ENCODE data around the gene FBLIM1. TPM values are rescaled to one million over a fixed set of nuclear protein-coding genes. Genes with fewer than 3 reads are reported as not detected.

The FBLIM1 gene
- total RNA-seq, 2 donors from 2014 or later, result not detected

- H3K27ac Mint-ChIP-seq, result no peak overlapping the region
- H3K9me3 Mint-ChIP-seq, result no peaks in the 10 kb centered on the region
- no peak overlapping the region for H3K4me3 Mint-ChIP-seq
- ATAC-seq (replicated peaks), result no peak
- H3K4me1 Mint-ChIP-seq, result no peaks in the 10 kb centered on the region
- peaks cover 40% of the 10 kb centered on the region for H3K36me3 Mint-ChIP-seq (ENCODE audit: low read depth)
- H3K27me3 Mint-ChIP-seq, result no peaks in the 10 kb centered on the region
These were observed 32.1 kb upstream of the FBLIM1 start for GRCh38 chr1:15726508-15726907.

DNA sequence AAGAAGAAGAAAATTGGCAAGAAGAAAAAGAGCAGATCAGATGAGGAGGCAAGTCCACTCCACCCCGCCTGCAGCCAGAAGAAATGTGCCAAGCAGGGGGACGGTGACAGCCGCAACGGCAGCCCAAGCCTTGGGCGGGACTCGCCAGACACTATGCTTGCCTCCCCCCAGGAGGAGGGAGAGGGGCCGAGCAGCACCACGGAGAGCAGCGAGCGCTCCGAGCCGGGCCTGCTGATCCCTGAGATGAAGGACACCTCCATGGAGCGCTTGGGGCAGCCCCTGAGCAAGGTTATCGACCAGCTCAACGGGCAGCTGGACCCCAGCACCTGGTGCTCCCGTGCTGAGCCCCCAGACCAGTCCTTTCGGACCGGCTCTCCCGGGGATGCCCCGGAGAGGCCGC lies 31.6 kb upstream of the FBLIM1 start:
- Mint-ChIP-seq H3K36me3 (ENCODE audit: low read depth) (peaks cover 45% of the 10 kb centered on the region), H3K9me3 (no peaks in the 10 kb centered on the region), H3K27ac (no peak overlapping the region), H3K27me3 (no peaks in the 10 kb centered on the region), H3K4me3 (no peak overlapping the region), H3K4me1 (no peaks in the 10 kb centered on the region)
- ATAC-seq (replicated peaks), result no peak

GRCh38 chr1:15727424-15727823 lies 31.2 kb upstream of the FBLIM1 start:
- Mint-ChIP-seq H3K4me1 (no peaks in the 10 kb centered on the region), H3K4me3 (no peak overlapping the region), H3K27me3 (no peaks in the 10 kb centered on the region), H3K36me3 (ENCODE audit: low read depth) (peaks cover 47% of the 10 kb centered on the region), H3K27ac (no peak overlapping the region), H3K9me3 (no peaks in the 10 kb centered on the region)
- no peak for ATAC-seq (replicated peaks)

DNA sequence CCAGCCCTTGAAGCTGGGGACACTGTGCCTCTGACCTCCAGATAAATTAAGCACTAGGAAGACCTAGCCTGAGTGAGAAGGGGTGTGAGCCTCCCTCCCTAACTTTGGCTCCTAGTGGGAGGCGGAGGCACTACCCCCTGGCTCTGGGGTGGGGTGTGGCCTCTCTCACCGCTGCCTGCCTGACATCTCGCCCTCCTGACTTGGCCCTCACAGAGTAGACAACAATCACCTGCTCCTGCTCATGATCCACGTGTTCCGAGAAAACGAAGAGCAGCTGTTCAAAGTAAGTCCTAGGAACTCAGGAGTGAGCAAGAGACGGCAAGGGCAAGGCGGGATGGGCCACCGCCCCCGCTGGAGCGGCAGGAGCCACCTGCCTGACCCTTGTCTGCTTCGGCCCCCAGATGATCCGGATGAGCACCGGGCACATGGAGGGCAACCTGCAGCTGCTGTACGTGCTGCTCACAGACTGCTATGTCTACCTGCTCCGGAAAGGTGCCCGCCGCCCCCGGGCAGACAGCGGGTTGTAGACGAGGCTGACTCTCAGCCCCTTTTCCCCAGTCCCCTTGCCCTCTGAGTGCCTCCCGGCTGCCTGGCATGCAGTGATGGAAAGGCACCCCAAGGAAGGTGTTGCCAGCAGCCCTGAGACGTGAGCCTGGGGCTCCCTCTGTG lies 30.6 kb upstream of the FBLIM1 start:
- H3K4me1 Mint-ChIP-seq, result no peaks in the 10 kb centered on the region
- no peak for ATAC-seq (replicated peaks)
- H3K36me3 Mint-ChIP-seq (ENCODE audit: low read depth), result peaks cover 47% of the 10 kb centered on the region
- H3K27ac Mint-ChIP-seq, result no peak overlapping the region
- H3K27me3 Mint-ChIP-seq, result no peaks in the 10 kb centered on the region
- no peak overlapping the region for H3K4me3 Mint-ChIP-seq
- no peaks in the 10 kb centered on the region for H3K9me3 Mint-ChIP-seq

DNA sequence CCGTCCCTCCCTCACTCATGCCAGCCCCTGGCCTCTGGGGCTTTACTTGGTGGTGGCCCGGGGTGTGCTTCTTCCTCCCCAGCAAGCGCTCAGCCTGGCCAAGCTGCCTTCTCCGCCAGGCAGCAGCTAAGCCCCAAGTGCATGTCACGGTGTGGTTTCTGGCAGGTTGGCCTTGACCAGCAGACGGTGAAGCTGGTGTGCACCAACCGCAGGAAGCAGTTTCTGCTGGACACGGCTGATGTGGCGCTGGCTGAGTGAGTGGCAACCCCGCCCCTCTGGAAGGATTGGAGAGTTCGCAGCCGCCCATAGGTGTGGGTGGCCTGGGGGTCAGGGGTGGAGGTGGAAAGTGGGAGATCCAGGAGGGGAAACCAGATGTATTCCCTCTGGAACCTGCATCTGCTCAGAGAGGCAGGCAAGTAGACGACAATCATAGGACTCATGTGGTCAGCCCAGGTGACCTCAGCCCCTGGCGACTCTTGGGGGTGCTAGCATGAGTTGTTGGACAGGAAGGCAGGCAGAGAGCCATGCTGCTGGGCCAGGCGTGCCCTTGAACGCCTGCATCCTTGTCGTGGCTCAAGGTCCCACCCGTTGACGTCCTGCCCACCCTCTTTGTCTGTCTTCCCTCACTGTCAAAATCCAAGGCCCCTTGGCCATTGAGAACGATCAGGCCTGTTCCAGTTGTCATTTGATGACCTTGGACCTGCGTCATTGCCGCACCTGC lies 29.5 kb upstream of the FBLIM1 start:
- no peak for ATAC-seq (replicated peaks)
- no peaks in the 10 kb centered on the region for H3K27me3 Mint-ChIP-seq
- H3K4me3 Mint-ChIP-seq, result no peak overlapping the region
- peaks cover 51% of the 10 kb centered on the region for H3K36me3 Mint-ChIP-seq (ENCODE audit: low read depth)
- H3K9me3 Mint-ChIP-seq, result no peaks in the 10 kb centered on the region
- H3K27ac Mint-ChIP-seq, result no peak overlapping the region
- no peaks in the 10 kb centered on the region for H3K4me1 Mint-ChIP-seq

- Mint-ChIP-seq H3K36me3 (ENCODE audit: low read depth) (peaks cover 43% of the 10 kb centered on the region), H3K27ac (no peak overlapping the region), H3K9me3 (no peaks in the 10 kb centered on the region), H3K4me3 (no peak overlapping the region), H3K4me1 (no peaks in the 10 kb centered on the region), H3K27me3 (no peaks in the 10 kb centered on the region)
- ATAC-seq (replicated peaks), result no peak
These were observed 28.2 kb upstream of the FBLIM1 start for GRCh38 chr1:15730423-15730822.

GRCh38 chr1:15730936-15731335 lies 27.7 kb upstream of the FBLIM1 start:
- no peaks in the 10 kb centered on the region for H3K9me3 Mint-ChIP-seq

DNA sequence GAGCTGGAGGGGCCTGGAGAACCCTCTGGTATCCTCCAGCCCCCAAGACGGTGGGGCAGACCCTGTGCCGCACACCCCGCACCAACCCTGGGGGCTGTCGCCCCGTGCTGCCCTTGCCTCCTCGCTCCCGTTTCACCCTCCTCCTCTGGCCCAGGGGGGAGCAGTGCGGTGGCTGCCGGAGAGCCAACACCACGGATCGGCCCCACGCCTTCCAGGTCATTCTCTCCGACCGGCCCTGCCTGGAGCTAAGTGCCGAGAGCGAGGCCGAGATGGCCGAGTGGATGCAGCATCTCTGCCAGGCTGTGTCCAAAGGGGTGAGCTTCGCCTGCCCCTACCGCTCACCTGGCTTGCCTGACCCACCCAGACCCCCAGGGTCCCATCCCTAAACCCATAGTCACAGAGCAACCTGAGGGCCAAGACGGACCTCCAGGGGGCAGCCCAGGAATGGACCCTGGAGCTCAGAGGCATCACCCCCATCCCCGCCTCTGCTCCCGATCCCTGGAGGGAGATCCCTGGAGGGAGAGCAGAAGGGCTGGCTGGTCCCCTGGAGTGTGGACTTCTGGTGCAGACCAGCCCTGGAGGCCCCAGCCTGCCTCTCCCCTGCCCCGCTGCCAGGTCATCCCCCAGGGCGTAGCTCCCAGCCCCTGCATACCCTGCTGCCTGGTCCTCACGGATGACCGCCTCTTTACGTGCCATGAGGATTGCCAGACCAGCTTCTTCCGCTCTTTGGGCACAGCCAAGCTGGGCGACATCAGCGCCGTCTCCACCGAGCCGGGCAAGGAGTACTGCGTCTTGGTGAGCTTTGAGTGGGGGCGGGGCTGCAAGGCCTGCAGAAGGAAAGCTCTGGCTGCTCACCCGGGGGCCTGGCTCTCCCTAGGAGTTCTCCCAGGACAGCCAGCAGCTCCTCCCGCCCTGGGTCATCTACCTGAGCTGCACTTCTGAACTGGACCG lies 26.6 kb upstream of the FBLIM1 start:
- Mint-ChIP-seq H3K4me1 (no peaks in the 10 kb centered on the region), H3K9me3 (no peaks in the 10 kb centered on the region), H3K27me3 (no peaks in the 10 kb centered on the region), H3K27ac (no peak overlapping the region), H3K4me3 (no peak overlapping the region), H3K36me3 (ENCODE audit: low read depth) (peaks cover 31% of the 10 kb centered on the region)
- ATAC-seq (replicated peaks), result no peak

More at GRCh38 chr1:15730936-15731335, 27.7 kb upstream of the FBLIM1 start:
- H3K4me1 Mint-ChIP-seq, result no peaks in the 10 kb centered on the region
- H3K27me3 Mint-ChIP-seq, result no peaks in the 10 kb centered on the region
- H3K36me3 Mint-ChIP-seq (ENCODE audit: low read depth), result peaks cover 40% of the 10 kb centered on the region
- H3K27ac Mint-ChIP-seq, result no peak overlapping the region
- no peak for ATAC-seq (replicated peaks)
- H3K4me3 Mint-ChIP-seq, result no peak overlapping the region

DNA sequence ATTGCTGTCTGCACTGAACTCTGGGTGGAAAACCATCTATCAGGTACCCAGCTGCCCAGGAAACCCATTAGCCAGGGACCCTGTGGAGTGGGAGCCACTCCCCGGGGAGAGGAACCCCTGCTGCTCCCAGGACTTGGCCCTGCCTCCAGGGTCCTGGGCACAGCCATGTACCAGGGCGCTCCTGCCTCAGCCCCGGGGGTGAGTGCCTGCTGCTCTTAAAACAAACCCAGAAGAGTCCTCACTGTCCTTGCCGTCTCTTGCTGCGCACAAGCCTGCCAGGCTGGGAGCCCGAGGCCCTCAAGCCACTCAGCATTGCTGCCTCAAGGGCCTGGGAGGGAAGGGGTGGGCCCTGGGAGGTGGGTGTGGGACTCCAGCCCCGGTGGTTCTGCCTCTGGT lies 25.9 kb upstream of the FBLIM1 start:
- no peak overlapping the region for H3K4me3 Mint-ChIP-seq
- H3K27me3 Mint-ChIP-seq, result no peaks in the 10 kb centered on the region
- H3K36me3 Mint-ChIP-seq (ENCODE audit: low read depth), result peaks cover 24% of the 10 kb centered on the region
- no peak for ATAC-seq (replicated peaks)
- no peaks in the 10 kb centered on the region for H3K4me1 Mint-ChIP-seq
- H3K27ac Mint-ChIP-seq, result no peak overlapping the region
- H3K9me3 Mint-ChIP-seq, result no peaks in the 10 kb centered on the region

- H3K4me3 Mint-ChIP-seq, result no peak overlapping the region
- H3K27ac Mint-ChIP-seq, result no peak overlapping the region
- no peaks in the 10 kb centered on the region for H3K27me3 Mint-ChIP-seq
- no peaks in the 10 kb centered on the region for H3K4me1 Mint-ChIP-seq
- no peaks in the 10 kb centered on the region for H3K9me3 Mint-ChIP-seq
- peaks cover 19% of the 10 kb centered on the region for H3K36me3 Mint-ChIP-seq (ENCODE audit: low read depth)
- no peak for ATAC-seq (replicated peaks)
These were observed 25.3 kb upstream of the FBLIM1 start for GRCh38 chr1:15733218-15733725.

DNA sequence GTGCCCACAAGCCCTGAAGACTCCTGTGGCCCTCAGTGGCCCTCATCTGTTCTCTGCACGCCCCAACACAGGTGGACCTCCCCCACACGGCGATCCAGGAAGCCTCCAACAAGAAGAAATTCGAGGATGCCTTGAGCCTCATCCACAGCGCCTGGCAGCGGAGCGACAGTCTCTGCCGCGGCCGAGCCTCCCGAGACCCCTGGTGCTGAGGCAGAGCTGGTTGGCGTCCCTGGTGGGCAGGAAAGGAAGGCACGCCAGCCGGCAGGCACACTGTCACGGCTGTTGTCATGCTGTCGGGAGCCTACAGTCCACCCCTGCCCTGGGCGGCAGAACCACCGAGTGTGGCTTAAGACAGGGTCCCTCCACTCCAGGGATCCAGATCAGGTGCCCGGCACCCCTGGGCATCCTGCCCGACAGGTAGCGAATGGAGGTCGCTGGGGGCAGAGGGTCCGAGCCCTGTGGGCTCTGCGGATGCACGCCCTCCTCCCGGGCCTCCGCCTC lies 24.8 kb upstream of the FBLIM1 start:
- Mint-ChIP-seq H3K36me3 (ENCODE audit: low read depth) (peaks cover 19% of the 10 kb centered on the region), H3K4me3 (no peak overlapping the region), H3K4me1 (no peaks in the 10 kb centered on the region), H3K27ac (no peak overlapping the region), H3K27me3 (no peaks in the 10 kb centered on the region), H3K9me3 (no peaks in the 10 kb centered on the region)
- ATAC-seq (replicated peaks), result no peak

GRCh38 chr1:15734296-15734695 lies 24.3 kb upstream of the FBLIM1 start:
- Mint-ChIP-seq H3K36me3 (ENCODE audit: low read depth) (peaks cover 19% of the 10 kb centered on the region), H3K4me3 (no peak overlapping the region), H3K27me3 (no peaks in the 10 kb centered on the region), H3K4me1 (no peaks in the 10 kb centered on the region), H3K9me3 (no peaks in the 10 kb centered on the region), H3K27ac (no peak overlapping the region)
- ATAC-seq (replicated peaks), result no peak

GRCh38 chr1:15734901-15735300 lies 23.7 kb upstream of the FBLIM1 start:
- no peak for ATAC-seq (replicated peaks)
- no peaks in the 10 kb centered on the region for H3K9me3 Mint-ChIP-seq
- no peak overlapping the region for H3K4me3 Mint-ChIP-seq
- peaks cover 19% of the 10 kb centered on the region for H3K36me3 Mint-ChIP-seq (ENCODE audit: low read depth)
- no peaks in the 10 kb centered on the region for H3K27me3 Mint-ChIP-seq
- no peak overlapping the region for H3K27ac Mint-ChIP-seq
- no peaks in the 10 kb centered on the region for H3K4me1 Mint-ChIP-seq

DNA sequence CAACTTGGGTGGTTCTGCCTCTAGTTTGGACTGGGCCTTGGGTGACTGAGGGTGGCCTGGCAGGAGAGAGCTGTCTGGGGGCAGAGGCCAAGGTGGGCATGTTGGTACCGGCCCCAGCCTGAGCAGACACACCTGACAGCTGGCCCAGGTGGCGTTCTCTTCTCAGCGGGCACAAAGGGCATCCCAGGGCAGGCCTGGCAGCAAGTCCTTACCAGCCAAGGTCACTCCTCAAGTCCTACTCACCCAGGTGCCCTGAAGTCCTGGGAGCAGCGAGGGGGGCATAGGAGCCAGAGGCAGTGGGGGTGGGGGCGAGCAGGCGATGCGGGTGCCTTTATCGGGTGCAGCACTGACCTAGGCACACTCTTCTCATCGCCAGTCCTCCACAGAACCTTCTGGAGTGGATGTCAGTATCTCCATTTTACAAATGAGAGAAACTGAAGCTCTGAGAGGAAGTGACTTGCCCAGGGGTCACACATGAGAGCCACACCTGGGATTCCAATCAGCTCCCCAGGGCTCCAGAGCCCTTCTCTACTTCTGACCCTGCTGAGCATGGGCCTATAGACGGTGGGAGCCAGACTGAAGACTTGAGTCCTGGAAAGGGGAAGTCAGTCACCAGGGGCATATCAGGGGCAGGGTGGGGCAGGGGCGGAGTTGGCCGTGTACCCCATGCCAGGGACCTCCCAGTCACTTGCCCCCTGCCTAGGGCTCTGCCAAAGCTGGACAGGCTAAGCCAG lies 23.1 kb upstream of the FBLIM1 start:
- ATAC-seq (replicated peaks), result no peak

More for the DNA sequence above, 23.1 kb upstream of the FBLIM1 start:
- no peaks in the 10 kb centered on the region for H3K27me3 Mint-ChIP-seq
- H3K27ac Mint-ChIP-seq, result no peak overlapping the region
- H3K36me3 Mint-ChIP-seq (ENCODE audit: low read depth), result peaks cover 19% of the 10 kb centered on the region
- no peaks in the 10 kb centered on the region for H3K4me1 Mint-ChIP-seq
- no peaks in the 10 kb centered on the region for H3K9me3 Mint-ChIP-seq
- no peak overlapping the region for H3K4me3 Mint-ChIP-seq

Data from activated T-helper 17 cell treated with anti-CD3 and anti-CD28 coated beads, Interleukin-2, amount 50 U/mL, for 72 hours (primary cell).